ENCODE data around the gene ADAMTS6.

ADAMTS6 gene

DNA sequence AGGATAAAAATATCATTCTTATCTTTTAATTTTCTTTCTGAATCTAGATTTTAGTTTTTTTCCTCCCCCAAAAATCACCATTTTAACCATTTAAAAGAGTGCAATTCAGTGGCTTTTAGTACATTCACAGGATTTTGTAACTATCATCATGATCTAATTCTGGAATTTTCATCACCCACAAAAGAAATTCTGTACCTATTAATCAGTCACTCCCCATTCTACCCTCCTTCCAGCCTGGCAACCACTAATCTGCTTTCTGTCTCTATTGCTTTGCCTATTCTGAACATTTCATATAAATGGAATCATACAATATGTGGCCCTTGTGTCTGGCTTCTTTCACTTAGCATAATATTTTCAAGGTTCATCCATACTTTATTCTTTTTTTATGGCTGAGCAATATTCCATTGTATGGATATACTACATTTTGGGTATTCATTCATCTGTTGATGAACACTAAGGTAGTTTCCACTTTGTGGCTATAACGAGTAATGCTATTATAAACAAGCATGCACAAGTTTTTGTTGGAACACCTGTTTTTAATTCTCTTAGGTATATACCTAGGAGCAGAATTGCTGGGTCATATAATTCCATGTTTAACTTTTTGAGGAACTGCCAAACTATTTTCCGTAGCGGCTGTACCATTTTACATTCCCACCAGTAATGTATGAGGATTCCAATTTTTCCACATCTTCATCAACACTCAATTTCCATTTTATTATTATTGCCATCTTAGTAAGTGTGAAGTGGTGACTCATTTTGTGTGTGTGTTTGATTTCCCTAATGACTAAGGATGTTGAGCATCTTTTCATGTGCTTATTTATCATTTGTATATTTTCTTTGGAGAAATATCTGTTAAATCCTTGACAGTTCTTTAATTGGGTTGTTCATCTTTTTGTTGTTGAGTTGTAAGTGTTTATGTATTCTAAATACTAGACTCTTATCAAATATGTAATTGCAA is 372.7 kb downstream of the ADAMTS6 start:
- DNase-seq (ENCODE audit: low read depth in 2 of 3, low spot score in 1 of 3): no peak

DNA sequence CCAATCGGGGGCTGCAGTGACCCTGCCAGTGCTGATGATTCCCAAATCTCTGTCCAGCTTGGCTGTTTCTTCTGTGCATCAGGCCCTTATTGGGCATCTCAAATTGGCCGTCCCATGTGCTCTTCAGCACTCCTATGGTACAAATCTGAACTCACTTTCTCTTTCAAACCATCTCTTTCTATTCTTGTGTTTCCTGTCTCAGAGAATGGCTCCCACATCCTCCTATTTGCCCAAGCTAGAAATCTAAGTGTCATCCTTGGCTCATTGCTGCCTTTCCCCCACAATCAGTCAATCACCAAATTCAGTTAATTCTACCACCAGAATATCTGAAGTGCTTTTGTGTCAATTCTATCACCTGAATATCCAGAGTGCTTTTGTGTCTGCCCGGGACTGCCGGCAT is 376.4 kb downstream of the ADAMTS6 start:
- no peak for DNase-seq (ENCODE audit: low read depth in 2 of 3, low spot score in 1 of 3)

DNA sequence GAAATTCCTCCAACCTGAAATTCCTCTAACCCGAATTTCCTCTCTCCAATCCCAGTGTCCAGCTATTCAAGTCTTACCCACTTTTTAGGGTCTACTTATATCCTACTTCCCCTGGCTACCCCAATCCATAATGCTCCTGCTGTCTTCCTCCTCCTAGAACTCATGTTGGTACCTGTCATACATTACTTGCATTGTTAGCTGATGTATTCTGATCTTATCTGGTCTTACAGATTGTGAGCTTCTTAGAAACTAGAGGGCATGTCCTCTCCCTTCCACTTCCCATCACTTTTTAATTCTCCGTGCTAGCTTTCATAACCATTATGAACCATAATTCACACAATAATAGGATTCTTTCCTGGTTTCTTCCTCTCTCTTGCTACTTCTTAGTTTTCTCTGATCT is 376.9 kb downstream of the ADAMTS6 start:
- no peak for DNase-seq (ENCODE audit: low read depth in 2 of 3, low spot score in 1 of 3)

DNA sequence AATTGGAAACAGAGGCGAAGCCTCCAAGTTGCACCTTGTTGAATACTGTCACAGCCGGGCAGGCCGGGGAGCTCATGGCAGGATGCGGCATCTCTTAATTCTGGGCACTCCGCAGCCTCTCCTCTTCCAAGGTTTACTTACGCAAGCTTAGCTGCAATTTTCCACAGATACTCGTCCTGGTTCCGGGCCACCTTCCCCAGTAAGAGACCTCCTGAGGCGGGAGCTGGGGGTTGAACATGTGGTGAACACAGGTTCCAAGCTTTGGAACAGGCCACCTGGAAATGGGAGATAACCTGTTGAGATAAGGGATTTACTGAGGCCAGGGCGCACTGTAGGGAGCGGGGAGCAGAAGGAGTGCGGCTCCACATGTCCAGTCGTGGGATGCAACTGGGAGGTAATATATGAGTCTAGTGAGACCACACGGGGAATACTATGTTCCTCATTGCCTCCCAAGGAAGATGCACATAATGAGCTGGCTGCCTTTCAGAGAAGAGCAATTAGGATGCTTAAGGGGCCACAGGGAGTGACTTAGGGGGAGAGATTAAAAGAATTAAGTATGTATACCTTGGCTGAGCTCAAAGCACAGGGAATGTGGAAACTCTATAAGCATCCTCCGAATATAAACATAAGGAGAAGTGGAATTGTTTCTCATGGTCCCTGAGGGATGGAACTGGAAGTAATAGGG is 377.8 kb downstream of the ADAMTS6 start:
- no peak for DNase-seq (ENCODE audit: low read depth in 2 of 3, low spot score in 1 of 3)

GRCh38 chr5:65102976-65103711 is 378.6 kb downstream of the ADAMTS6 start:
- DNase-seq (ENCODE audit: low read depth in 2 of 3, low spot score in 1 of 3): peak in 1 of 3 donors; percentile 27

DNA sequence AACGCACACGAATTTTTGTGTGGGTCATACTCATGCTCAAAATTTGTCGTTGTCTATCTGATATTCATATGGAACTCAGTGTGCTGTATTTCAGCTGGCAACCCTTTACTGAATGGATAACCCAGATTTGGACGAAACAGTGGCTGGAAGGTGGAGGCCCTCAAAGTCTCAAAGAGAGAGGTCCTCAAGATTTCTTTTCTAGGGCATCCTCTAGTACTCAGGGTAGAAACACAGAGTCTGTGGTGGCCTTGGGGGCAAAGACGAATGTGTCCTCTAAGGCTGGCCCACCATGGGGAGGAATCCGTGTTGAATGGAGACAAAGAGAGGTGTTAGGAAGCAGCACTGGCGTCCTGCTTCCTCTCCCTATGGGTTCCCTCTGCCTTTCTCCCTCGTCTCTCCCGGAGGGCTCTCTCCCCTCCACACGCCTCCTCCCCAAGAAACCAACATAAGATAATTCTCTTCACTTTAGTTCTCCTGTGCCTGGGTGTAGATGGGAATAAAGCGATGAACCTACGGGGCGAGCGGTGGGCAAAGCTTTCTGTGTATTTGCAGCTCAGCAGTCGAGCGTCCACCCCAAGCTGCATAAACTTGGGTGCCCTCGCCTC is 379.2 kb downstream of the ADAMTS6 start:
- DNase-seq (ENCODE audit: low read depth in 2 of 3, low spot score in 1 of 3): no peak

DNA sequence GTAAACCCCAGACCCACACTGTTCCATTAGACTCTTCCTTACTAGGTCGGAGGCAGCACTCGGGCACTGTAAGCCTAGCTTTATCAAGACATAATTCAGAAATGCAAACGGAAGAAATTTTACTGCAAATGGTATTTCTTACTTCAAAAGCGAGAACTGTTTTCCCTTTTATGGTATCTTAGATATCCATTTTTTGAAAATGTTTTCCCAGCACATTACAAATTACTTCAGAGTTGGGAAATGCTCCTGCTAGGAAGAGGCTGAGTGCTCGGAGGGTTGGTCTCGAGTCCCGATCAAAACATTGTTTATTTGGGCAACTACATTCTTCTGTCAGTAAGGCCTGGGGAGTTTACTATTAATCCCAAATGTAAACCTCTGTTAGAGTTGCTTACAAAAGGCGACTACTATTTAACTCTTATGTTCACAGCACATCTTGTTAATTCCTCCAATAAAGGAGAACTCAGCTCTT is 380.1 kb downstream of the ADAMTS6 start:
- DNase-seq (ENCODE audit: low read depth in 2 of 3, low spot score in 1 of 3): no peak

- peak in 1 of 3 donors; percentile 11 for DNase-seq (ENCODE audit: low read depth in 2 of 3, low spot score in 1 of 3)
Measured at GRCh38 chr5:65100911-65101631, 380.6 kb downstream of the ADAMTS6 start.
